RWPE1 (cell line): ENCODE data around the gene SPINDOC.
"Not testable (repeated sequence)": the region's sequence is repeated elsewhere in the genome, so short reads cannot be mapped to it uniquely, and the experiment has no call there.

ENCODE experiments used
- CTCF ChIA-PET: fragments of 350-600 bp; sonication (Branson Sonifier 250); formaldehyde crosslinking; extraction: SDS; loops from one replicate; lab custom pipeline; 2021; lab: Yijun Ruan, JAX
- POLR2A ChIA-PET: fragments of 400-600 bp; formaldehyde crosslinking; extraction: SDS; loops from one replicate; lab custom pipeline; 2020; ENCODE audit warnings: antibody characterized with exemption; ENCODE audit not compliant: low non-redundant PET; lab: Yijun Ruan, JAX
- DNase-seq: peaks from one replicate; pipeline ENCODE4 v3.0.0; 2012; ENCODE audit warnings: low spot score
- H3K27ac ChIP-seq: fragments of 450-650 bp; 2 replicates; pipeline ENCODE4 v1.5.1; 2017
- TF ChIP-seq, protein P1 (sequence below): fragments of 450-650 bp; conservative IDR thresholded peaks from 2 replicates; pipeline ENCODE4 v1.5.1; 2017; ENCODE audit warnings: low read depth, mild to moderate bottlenecking

SPINDOC gene

DNA sequence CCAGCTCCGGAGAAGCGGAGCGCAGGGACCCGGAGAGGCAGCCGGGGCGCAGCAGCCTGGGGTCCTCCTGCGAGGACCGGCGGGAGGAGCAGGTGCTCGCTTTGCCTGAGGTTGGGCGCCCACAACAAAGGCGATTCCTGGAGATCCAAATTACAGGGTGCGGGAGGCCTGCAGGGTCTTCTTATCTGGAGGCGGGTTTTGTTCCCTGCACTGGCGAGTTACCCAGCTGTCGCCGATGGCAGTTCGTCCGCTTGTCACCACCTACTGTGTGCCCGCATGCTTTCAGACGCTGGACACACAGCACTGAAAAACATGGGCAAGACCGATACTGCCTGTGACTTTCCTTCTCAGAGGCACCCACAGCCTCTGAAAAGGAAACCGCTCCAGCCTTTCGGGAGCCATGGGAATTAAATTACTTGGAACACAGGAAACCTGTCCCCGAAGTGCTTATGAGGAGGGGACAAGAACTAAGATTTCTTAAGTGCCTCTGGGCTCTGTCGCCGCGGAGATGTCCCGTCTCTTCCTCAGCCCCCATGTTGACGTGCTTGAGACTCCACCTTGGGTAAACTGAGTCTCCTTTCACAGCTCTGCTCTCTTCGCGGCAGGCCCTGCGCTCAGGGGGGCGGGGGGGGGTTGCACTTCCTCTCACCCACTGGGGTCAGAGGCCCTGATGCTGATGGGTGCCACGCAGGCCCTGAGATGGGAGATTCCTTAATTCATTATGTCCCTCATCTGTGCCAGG is 43.4 kb upstream of the SPINDOC start:
- TF ChIP-seq, protein P1, sequence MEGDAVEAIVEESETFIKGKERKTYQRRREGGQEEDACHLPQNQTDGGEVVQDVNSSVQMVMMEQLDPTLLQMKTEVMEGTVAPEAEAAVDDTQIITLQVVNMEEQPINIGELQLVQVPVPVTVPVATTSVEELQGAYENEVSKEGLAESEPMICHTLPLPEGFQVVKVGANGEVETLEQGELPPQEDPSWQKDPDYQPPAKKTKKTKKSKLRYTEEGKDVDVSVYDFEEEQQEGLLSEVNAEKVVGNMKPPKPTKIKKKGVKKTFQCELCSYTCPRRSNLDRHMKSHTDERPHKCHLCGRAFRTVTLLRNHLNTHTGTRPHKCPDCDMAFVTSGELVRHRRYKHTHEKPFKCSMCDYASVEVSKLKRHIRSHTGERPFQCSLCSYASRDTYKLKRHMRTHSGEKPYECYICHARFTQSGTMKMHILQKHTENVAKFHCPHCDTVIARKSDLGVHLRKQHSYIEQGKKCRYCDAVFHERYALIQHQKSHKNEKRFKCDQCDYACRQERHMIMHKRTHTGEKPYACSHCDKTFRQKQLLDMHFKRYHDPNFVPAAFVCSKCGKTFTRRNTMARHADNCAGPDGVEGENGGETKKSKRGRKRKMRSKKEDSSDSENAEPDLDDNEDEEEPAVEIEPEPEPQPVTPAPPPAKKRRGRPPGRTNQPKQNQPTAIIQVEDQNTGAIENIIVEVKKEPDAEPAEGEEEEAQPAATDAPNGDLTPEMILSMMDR = no peak
- CTCF ChIA-PET = interaction anchor here (0.8 to 2.3 kb wide), 5 partner anchors 33 to 790 kb away, joined by 3 to 11 read pairs (median 7); no protein-coding TSS in a partner anchor
- H3K27ac ChIP-seq = no peak overlapping the region
- no peak for DNase-seq
- POLR2A ChIA-PET = interaction anchor here (1.5 kb wide), 1 partner anchor 44 kb away, joined by 3 read pairs; no protein-coding TSS in a partner anchor

DNA sequence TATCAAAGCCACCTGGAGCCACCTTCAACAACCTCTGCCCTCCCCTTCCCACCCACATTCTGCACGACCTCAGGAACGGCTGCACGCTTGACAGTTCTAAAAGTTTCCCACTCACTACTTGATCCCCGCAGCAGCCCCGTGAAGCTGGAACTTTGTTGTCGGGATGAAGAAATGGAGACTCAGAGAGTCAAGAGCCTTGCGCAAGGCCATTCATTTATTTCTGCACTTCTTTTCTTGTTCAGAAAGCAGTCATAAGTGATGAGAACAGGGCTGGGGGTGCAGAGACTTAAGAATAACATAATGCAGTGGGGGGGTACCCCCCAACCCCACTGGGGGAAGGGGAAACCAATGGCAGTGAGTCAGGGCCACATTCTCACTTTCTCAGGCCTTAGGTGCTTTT is 42.5 kb upstream of the SPINDOC start:
- no peak for DNase-seq
- POLR2A ChIA-PET = no interaction called here
- H3K27ac ChIP-seq = no peak overlapping the region
- CTCF ChIA-PET = interaction anchor here (0.8 kb wide), 1 partner anchor 789 kb away, joined by 11 read pairs; no protein-coding TSS in a partner anchor
- TF ChIP-seq, protein P1 = no peak

DNA sequence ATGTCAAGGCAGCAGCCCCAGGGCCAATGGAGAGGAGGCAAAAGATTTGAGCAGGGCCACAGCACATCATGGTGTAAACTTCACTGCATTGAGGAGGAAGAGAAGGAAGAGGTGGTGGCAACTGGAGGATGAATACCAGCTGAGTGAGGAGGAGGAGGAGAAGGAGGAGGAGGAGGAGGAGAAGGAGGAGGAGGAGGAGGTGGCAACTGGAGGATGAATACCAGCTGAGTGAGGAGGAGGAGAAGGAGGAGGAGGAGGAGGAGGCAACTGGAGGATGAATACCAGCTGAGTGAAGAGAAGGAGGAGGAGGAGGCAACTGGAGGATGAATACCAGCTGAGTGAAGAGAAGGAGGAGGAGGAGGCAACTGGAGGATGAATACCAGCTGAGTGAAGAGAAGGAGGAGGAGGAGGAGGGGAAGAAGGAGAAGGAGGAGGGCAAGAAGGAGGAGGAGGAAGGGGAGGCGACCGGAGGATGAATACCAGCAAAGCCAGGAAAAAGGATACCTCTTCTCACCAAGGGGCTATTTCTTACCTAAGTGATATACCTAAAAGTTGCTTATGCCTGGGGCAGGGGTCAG is 41.4 kb upstream of the SPINDOC start:
- POLR2A ChIA-PET, H3K27ac ChIP-seq, DNase-seq: not testable (repeated sequence)
- CTCF ChIA-PET = interaction anchor here (0.6 kb wide), 1 partner anchor 197 kb away, joined by 5 read pairs; no protein-coding TSS in a partner anchor

DNA sequence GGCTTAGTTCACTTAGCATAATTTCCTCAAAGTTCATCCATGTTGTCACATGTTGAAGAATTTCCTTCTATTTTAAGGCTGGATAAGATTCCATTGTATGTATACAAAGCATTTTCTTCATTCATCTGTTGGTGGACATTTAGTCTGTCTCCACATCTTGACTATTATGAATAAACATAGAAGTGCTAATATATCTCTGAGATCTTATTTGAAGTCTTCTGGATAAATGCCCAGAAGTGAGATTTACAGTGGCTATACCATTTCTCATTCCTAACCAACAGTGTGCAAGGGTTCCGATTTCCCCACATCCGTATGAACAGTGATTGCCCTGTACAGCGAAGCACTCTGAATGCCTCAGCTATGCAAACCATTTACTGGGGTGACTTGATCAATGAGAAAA is 38.1 kb upstream of the SPINDOC start:
- DNase-seq = no peak
- CTCF ChIA-PET = no interaction called here
- H3K27ac ChIP-seq = no peak overlapping the region
- POLR2A ChIA-PET = no interaction called here
- TF ChIP-seq, protein P1 = no peak

DNA sequence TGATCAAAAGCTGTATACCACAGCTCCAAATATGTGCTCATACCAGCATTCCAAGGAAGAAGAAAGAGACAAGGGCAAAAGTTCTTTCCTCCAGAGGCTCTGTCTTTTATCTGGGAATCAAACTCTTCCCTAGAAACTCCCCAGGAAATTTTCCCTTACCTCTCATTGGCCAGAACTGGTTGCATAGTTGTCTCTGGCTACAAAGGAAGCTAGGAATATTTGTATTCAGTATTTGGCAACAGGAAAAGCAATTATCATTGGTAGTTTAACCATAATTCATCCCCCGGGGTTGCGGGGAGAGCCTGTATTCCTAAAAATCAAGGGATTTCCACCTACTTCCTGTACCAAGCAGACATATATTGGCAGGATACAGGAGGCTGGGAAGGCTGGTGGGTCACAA is 34.2 kb upstream of the SPINDOC start:
- ChIA-PET CTCF (interaction anchor here (0.6 kb wide), 1 partner anchor 61 kb away, joined by 5 read pairs; no protein-coding TSS in a partner anchor), POLR2A (no interaction called here)
- H3K27ac ChIP-seq = no peak overlapping the region
- TF ChIP-seq, protein P1 = no peak
- no peak for DNase-seq

DNA sequence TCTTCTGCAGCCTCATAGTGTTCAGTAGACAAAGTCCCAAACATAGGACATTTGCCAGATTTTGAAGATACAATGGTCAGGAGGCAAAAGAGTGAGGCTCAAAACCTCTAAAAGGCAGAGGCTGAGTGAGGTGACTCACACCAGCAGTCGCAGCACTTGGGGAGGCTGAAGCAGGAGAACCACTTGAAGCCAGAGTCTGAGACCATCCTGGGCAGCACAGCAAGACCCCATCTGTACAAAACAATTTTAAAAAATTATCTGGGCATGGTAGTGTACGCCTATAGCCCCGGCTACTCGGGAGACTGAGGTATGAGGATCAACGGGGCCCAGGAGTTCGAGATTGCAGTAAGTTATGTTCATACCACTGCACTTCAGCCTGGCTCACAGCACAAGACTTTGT is 30.5 kb upstream of the SPINDOC start:
- H3K27ac ChIP-seq = no peak overlapping the region
- POLR2A ChIA-PET = no interaction called here
- no peak for DNase-seq
- CTCF ChIA-PET = interaction anchor here (0.6 to 1.1 kb wide), 3 partner anchors 15 to 131 kb away, joined by 3 to 4 read pairs (median 3); no protein-coding TSS in a partner anchor
- TF ChIP-seq, protein P1 = no peak
